Raji (cell line): ENCODE measurements around the gene U2AF1L4.
A peak's percentile ranks its signal among the peaks of the same experiment; 100 is the strongest.

ENCODE experiments used
- POLR2A ChIP-seq: IDR thresholded peaks from 2 replicates; pipeline ENCODE4 v1.6.1; 2011; ENCODE audit warnings: low read depth, low read length, control low read depth; ENCODE audit not compliant: insufficient read depth

U2AF1L4 gene

DNA sequence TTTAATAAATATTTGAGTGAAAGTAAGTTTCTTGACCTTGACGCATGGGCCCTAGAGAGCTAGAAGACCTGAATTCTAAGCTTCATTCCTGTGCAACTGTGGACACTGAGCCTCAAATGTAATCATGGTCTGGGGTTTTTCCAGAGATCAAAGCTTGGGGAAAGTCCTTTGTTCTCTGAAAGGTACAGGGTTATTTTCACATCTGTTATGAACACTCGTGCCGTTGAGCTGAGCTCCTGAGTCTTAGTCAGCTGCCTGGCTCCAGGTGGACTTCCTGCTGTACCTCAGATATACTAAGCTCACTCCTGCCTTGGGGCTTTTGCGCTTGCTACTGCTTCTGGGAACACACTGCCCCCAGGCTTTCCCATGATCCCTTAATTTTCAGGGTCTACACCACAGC lies 48.4 kb downstream of the U2AF1L4 start:
- no peak for TF ChIP-seq POLR2A

DNA sequence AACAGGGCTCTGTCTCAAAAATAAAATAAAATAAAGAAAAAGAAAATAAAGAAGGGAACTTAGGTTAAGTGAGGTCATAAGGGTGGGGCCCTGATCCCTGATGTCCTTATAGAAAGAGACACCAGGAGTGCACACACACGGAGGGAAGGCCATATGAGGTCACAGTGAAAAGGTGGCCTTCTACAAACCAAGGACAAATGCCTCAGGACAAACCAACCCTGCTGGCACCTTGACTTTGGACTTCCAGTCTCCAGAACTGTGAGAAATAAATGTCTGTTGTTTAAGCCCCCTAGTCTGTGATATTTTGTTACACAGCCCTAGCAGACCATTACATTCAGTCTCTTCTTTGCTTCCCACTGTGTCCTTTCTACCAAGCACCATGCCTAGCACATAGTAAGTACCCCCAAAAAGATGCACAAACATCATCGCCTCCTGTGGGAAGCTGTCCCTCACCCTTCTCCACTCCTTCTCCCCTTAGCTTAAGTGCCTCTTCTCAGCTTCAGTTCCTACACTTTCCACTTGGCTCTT lies 49.3 kb downstream of the U2AF1L4 start:
- TF ChIP-seq POLR2A, result no peak

GRCh38 chr19:35693835-35694599 lies 51.2 kb downstream of the U2AF1L4 start:
- TF ChIP-seq POLR2A, result peak; percentile 48; the same call in 1 of the 2 replicates

DNA sequence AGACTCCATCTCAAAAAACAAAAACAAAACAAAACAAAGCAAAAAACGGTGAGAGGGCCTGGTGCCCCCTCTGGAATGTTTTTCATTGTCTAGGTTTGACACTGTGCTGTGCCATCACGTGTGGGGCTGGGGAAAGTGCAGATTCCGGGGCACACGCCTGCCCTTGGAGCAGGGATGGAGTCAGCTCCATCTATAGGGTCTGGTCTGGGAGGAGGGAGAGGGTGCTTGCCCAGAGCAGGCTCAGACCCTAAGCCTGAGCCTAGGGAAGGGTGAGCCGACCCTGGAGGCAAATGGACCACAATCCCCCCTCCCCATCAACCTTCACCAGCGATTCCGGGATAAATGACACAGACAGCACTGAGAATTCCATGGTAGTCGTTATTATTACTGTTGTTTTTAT lies 51.8 kb downstream of the U2AF1L4 start:
- no peak for TF ChIP-seq POLR2A
